Left lung (tissue), 10 donors: Measurements from ENCODE around the gene MYO7A. TPM values are rescaled to one million over a fixed set of nuclear protein-coding genes. Genes with fewer than 3 reads are reported as not detected.

Experiments used
- ATAC-seq: fragments of 200-7000 bp; cut with Tn5 transposase; one replicate; pipeline ENCODE4 v1.9.1; 2020; ENCODE audit warnings: moderate library complexity
- DNase-seq, 4 donors: peaks; one replicate each; pipeline ENCODE4 v3.0.0-alpha.2; 2013 to 2020
- H3K27ac ChIP-seq, 2 donors: fragments of 200-600 bp; sonication (generic) in 1 of 2; one replicate each; pipeline versions ENCODE4 v1.5.0 to v1.8.0; 2020 to 2021
- H3K27me3 ChIP-seq, 2 donors: fragments of 200-600 bp; sonication (generic) in 1 of 2; one replicate each; pipeline versions ENCODE4 v1.5.0 to v1.8.0; 2020 to 2021
- H3K36me3 ChIP-seq, 2 donors: fragments of 200-600 bp; sonication (generic) in 1 of 2; one replicate each; pipeline versions ENCODE4 v1.5.0 to v1.8.0; 2020 to 2021
- H3K4me1 ChIP-seq, 2 donors: fragments of 200-600 bp; one replicate each; pipeline ENCODE4 v1.8.0; 2021
- H3K4me3 ChIP-seq, 2 donors: fragments of 200-600 bp; sonication (generic) in 1 of 2; one replicate each; pipeline versions ENCODE4 v1.5.0 to v1.8.0; 2020 to 2021; ENCODE audit warnings: mild to moderate bottlenecking in 1 of 2
- H3K9me3 ChIP-seq, 2 donors: fragments of 200-600 bp; sonication (generic) in 1 of 2; one replicate each; pipeline versions ENCODE4 v1.5.0 to v1.8.0; 2020 to 2021
- CTCF ChIP-seq, 2 donors: fragments of 200-600 bp; sonication (generic) in 1 of 2; IDR thresholded peaks; one replicate each; pipeline versions ENCODE4 v1.5.0 to v1.8.0; 2021; ENCODE audit warnings: antibody characterized with exemption in 2 of 2
- intact Hi-C, 2 donors: fragments of 100-400 bp; cut with DNase I; formaldehyde crosslinking; loops; one replicate each; pipeline versions ENCODE4 v1.11.2 to v1.14.2; 2022
- polyA plus RNA-seq, 6 donors: library from polyadenylated mRNA; unstranded; fragments of 120-200 nt; gene quantifications; one replicate each; pipeline ENCODE4 v1.2.1, GENCODE V29; 2013; ENCODE audit not compliant: insufficient read length in 6 of 6
- total RNA-seq, 2 donors: library from RNA; stranded (reverse); fragmentation: NEBNext Ultra II Directional; extraction: Animal tissue kit (Norgen Biotek cat#: 25700); gene quantifications; one replicate each; pipeline ENCODE4 v1.2.1, GENCODE V29; 2021
- donor health status: DM: no; HTN: yes; CAD: no.
- donor health status: DM: no; HTN: no; CAD: no.

The MYO7A gene
- total and polyA plus RNA-seq, 8 donors, result 4.8 to 13.5 (median 5.8) TPM

- ATAC-seq, result no peak
- Histone ChIP-seq H3K4me1 (no peaks in the 10 kb centered on the region), H3K27me3 (no peaks in the 10 kb centered on the region), H3K9me3 (peaks cover 0 to 22% of the 10 kb centered on the region in 2 donors), H3K27ac (no peak overlapping the region), H3K36me3 (no peaks in the 10 kb centered on the region), H3K4me3 (no peak overlapping the region)
- no peak for TF ChIP-seq CTCF (IDR thresholded peaks at IDR 0.05)
- no peak for DNase-seq
- intact Hi-C loops, result no loop called here
These were observed 131.6 kb downstream of the MYO7A start for GRCh38 chr11:77259641-77260040.

- no peak for TF ChIP-seq CTCF (IDR thresholded peaks at IDR 0.05)
- no peak for DNase-seq
- ATAC-seq, result no peak
- H3K4me3 ChIP-seq, result no peak overlapping the region
- H3K27ac ChIP-seq, result no peak overlapping the region
- no peaks in the 10 kb centered on the region for H3K27me3 ChIP-seq
- H3K9me3 ChIP-seq, result peaks cover 0 to 22% of the 10 kb centered on the region in 2 donors
- H3K4me1 ChIP-seq, result no peaks in the 10 kb centered on the region
- intact Hi-C loops, result no loop called here
- no peaks in the 10 kb centered on the region for H3K36me3 ChIP-seq
These were observed 134.8 kb downstream of the MYO7A start for GRCh38 chr11:77262803-77263202.

Other genes with a start within 250 kb of the MYO7A start
- gene B3GNT6, start 93.8 kb upstream of the MYO7A start, total RNA-seq, result under 1 TPM in 1 of 2 donors, not detected in 1; 0.60 TPM
- gene B3GNT6, start 93.8 kb upstream of the MYO7A start, polyA plus RNA-seq, result 1 to 10 TPM in 5 of 6 donors, under 1 TPM in 1; 0.87 to 4.0 (median 2.1) TPM
- 10 to 100 TPM; 11.7 to 13.2 TPM for gene CAPN5, start 61.3 kb upstream of the MYO7A start, total RNA-seq
- gene CAPN5, start 61.3 kb upstream of the MYO7A start, polyA plus RNA-seq, result 10 to 100 TPM; 22.9 to 32.9 (median 25.7) TPM
- not detected for gene OMP, start 25.4 kb upstream of the MYO7A start, total RNA-seq
- under 1 TPM in 4 of 6 donors, not detected in 2; 0.34 to 0.46 (median 0.40) TPM for gene OMP, start 25.4 kb upstream of the MYO7A start, polyA plus RNA-seq
- gene GDPD4, start 173.4 kb downstream of the MYO7A start, total RNA-seq, result not detected
- gene GDPD4, start 173.4 kb downstream of the MYO7A start, polyA plus RNA-seq, result under 1 TPM; 0.34 to 0.78 (median 0.55) TPM